Measurements from ENCODE around the gene KRT77.
"Not testable (repeated sequence)": the region's sequence is repeated elsewhere in the genome, so short reads cannot be mapped to it uniquely, and the experiment has no call there.

The KRT77 gene

DNA sequence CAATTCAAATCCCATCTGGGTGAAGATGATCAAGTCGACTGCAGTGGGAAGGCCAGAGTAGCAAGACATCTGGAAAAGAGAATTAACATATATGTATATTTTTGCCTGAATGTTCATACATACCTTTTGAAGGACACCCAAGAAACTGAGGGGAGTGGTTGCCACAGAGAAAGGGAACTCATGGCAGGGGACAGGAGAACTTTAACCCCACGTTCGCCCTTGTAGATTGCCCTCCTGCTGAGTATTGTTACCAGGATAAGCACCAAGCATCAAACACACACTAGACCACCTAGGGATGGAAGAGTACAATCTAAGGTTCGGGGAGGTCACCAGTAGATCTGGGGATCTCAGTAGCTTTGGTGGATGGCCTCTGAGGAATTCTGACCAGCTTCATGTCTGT, 32.8 kb downstream of the KRT77 start:
- H3K9me3 ChIP-seq (ENCODE audit: control insufficient read depth, insufficient read depth, low read length): no peaks in the 10 kb centered on the region
- no peaks in the 10 kb centered on the region for H3K36me3 ChIP-seq (ENCODE audit: control insufficient read depth, insufficient read depth, low read length)
- no peaks in the 10 kb centered on the region for H3K4me1 ChIP-seq (ENCODE audit: control insufficient read depth, insufficient read depth, low read length)
- no peak for DNase-seq (ENCODE audit: low read depth, low spot score)
- H3K4me3 ChIP-seq (ENCODE audit: low read length): no peak overlapping the region
- no peak overlapping the region for H3K27ac ChIP-seq (ENCODE audit: low read length)
- no peaks in the 10 kb centered on the region for H3K27me3 ChIP-seq (ENCODE audit: control insufficient read depth, insufficient read depth, low read length)
- WGBS (ENCODE audit: insufficient coverage, insufficient read length): no CpG with 5 or more reads among the region's 4 CpGs

DNA sequence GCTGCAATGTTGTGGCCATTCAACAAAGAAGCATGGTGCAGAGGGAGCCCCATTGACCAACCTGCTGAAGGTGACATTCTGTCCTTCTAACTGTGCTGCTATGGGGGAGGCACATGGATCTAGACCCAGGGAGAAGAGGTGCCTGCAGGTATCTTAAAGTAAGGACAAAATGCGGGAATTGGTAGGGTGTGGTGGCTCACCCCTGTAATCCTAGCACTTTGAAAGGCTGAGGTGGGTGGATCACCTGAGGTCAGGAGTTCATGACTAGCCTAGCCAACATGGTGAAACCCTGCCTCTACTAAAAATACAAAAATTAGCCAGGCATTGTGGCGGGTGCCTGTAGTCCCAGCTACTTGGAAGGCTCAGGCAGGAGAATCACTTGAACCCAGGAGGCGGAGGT, 33.4 kb downstream of the KRT77 start:
- H3K27me3 ChIP-seq (ENCODE audit: control insufficient read depth, insufficient read depth, low read length): not testable (repeated sequence)
- no CpG with 5 or more reads among the region's 3 CpGs for WGBS (ENCODE audit: insufficient coverage, insufficient read length)

DNA sequence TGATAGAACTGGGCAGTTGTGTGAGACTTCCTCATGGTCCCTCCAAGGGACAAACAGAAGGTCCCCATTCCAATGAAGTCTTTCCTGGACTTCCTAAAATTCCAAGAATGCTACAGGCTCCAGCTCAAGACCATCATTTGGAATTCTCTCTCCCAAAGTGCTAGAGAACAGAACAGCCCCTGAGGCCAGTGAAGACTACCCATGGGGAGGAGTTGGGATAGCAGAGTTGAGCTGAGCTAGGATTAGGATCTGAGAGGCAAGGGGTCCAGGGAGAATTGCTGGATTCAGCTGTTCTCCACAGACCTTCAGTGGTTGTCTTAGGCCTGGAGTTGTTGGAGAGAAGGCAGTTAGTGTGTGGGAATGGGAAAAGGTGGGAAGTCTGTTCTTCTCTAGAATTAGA, 33.9 kb downstream of the KRT77 start:
- H3K36me3 ChIP-seq (ENCODE audit: control insufficient read depth, insufficient read depth, low read length): no peaks in the 10 kb centered on the region
- DNase-seq (ENCODE audit: low read depth, low spot score): no peak
- no peak overlapping the region for H3K4me3 ChIP-seq (ENCODE audit: low read length)
- H3K27ac ChIP-seq (ENCODE audit: low read length): no peak overlapping the region
- H3K27me3 ChIP-seq (ENCODE audit: control insufficient read depth, insufficient read depth, low read length): no peaks in the 10 kb centered on the region
- no peaks in the 10 kb centered on the region for H3K4me1 ChIP-seq (ENCODE audit: control insufficient read depth, insufficient read depth, low read length)
- no peaks in the 10 kb centered on the region for H3K9me3 ChIP-seq (ENCODE audit: control insufficient read depth, insufficient read depth, low read length)

More for the DNA sequence above, 33.4 kb downstream of the KRT77 start:
- H3K36me3 ChIP-seq (ENCODE audit: control insufficient read depth, insufficient read depth, low read length); H3K9me3 ChIP-seq (ENCODE audit: control insufficient read depth, insufficient read depth, low read length); DNase-seq (ENCODE audit: low read depth, low spot score); H3K27ac ChIP-seq (ENCODE audit: low read length); H3K4me1 ChIP-seq (ENCODE audit: control insufficient read depth, insufficient read depth, low read length); H3K4me3 ChIP-seq (ENCODE audit: low read length): not testable (repeated sequence)

DNA sequence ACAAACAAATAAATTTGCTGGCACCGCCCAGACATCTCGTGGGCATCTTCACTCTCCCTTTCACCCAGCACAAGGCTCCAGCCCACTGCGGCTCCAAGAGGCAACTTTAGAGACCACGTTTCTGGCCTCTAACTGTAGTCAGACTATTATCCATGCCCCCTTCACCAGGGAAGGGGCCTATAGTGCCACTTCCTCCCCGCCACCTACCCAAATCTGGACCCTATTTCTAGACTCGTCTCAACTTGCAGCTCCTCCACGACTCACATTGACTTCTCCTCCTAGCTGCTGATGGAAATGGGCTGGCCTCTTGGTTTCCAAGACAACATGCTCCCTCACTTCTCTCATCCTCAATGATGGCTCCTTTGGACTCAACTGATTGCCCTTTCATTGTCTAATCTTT, 35.4 kb downstream of the KRT77 start:
- no peaks in the 10 kb centered on the region for H3K9me3 ChIP-seq (ENCODE audit: control insufficient read depth, insufficient read depth, low read length)
- H3K27ac ChIP-seq (ENCODE audit: low read length): no peak overlapping the region
- no peaks in the 10 kb centered on the region for H3K4me1 ChIP-seq (ENCODE audit: control insufficient read depth, insufficient read depth, low read length)
- H3K4me3 ChIP-seq (ENCODE audit: low read length): no peak overlapping the region
- H3K36me3 ChIP-seq (ENCODE audit: control insufficient read depth, insufficient read depth, low read length): no peaks in the 10 kb centered on the region
- whole genome bisulfite sequencing (ENCODE audit: insufficient coverage, insufficient read length): no CpG with 5 or more reads among the region's 7 CpGs
- DNase-seq (ENCODE audit: low read depth, low spot score): no peak
- H3K27me3 ChIP-seq (ENCODE audit: control insufficient read depth, insufficient read depth, low read length): no peaks in the 10 kb centered on the region

DNA sequence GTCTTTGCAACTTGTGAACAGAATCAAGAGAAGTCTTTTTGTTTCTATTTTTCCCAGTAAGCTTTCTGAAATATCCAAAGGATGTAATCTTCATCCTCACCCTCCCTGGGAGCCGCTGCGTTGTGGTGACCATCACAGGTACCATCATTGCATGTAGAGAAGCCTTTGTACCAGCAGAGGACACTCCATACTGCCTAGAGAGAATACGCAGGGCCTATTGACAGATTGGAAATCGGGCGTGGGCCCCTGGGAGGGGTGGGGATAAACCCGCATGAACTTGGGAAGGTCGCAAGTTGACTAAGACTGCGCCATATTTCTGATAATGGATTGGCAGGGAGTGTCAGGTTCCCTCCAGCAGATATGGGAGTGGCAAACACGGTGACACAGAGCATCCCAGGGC, 35.8 kb downstream of the KRT77 start:
- WGBS (ENCODE audit: insufficient coverage, insufficient read length): no CpG with 5 or more reads among the region's 9 CpGs
- no peak overlapping the region for H3K4me3 ChIP-seq (ENCODE audit: low read length)
- no peak overlapping the region for H3K27ac ChIP-seq (ENCODE audit: low read length)
- no peaks in the 10 kb centered on the region for H3K36me3 ChIP-seq (ENCODE audit: control insufficient read depth, insufficient read depth, low read length)
- DNase-seq (ENCODE audit: low read depth, low spot score): no peak
- H3K4me1 ChIP-seq (ENCODE audit: control insufficient read depth, insufficient read depth, low read length): no peaks in the 10 kb centered on the region
- H3K9me3 ChIP-seq (ENCODE audit: control insufficient read depth, insufficient read depth, low read length): no peaks in the 10 kb centered on the region
- no peaks in the 10 kb centered on the region for H3K27me3 ChIP-seq (ENCODE audit: control insufficient read depth, insufficient read depth, low read length)

DNA sequence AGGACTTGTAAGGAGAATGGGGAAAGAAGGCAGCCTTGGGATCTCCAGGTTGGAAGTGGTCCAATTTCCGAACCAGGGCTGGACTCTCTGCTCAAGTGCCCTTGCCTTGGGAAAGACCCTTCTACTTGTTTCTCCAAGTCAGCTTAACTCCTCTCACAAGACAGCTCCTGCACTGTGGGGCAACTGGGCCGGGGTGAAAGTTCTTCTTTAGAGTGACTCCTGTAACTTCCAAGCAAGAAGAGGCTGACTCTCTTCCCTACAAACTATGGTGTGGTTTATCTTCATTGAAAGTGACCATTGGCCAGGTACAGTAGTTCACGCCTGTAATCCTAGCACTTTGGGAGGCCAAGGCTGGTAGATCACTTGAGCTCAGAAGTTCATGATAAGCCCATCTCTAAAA, 36.9 kb downstream of the KRT77 start:
- Histone ChIP-seq H3K4me3 (ENCODE audit: low read length) (no peak overlapping the region), H3K9me3 (ENCODE audit: control insufficient read depth, insufficient read depth, low read length) (no peaks in the 10 kb centered on the region), H3K27me3 (ENCODE audit: control insufficient read depth, insufficient read depth, low read length) (no peaks in the 10 kb centered on the region), H3K27ac (ENCODE audit: low read length) (no peak overlapping the region), H3K4me1 (ENCODE audit: control insufficient read depth, insufficient read depth, low read length) (no peaks in the 10 kb centered on the region), H3K36me3 (ENCODE audit: control insufficient read depth, insufficient read depth, low read length) (no peaks in the 10 kb centered on the region)
- WGBS (ENCODE audit: insufficient coverage, insufficient read length): no CpG with 5 or more reads among the region's 3 CpGs
- no peak for DNase-seq (ENCODE audit: low read depth, low spot score)

DNA sequence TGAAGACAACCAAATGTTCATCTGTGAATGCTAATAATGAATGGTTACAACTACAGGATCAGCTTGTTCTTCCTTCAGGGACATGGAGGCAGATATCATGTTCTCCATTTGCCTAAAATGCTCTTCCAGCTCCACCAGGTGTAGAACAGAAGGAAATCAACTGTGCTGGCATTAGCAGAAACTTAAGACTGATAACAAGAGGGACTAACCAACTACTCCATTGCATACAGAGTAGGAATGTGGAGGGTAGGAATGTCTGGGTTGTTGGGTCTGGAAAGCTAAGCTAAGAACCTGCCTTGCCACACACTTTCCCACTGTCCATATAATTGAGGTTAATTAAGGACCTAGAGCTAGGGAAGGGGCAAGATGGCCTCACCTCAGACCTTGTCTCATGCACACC, 39.9 kb downstream of the KRT77 start:
- Histone ChIP-seq H3K9me3 (ENCODE audit: control insufficient read depth, insufficient read depth, low read length) (no peaks in the 10 kb centered on the region), H3K27me3 (ENCODE audit: control insufficient read depth, insufficient read depth, low read length) (no peaks in the 10 kb centered on the region), H3K36me3 (ENCODE audit: control insufficient read depth, insufficient read depth, low read length) (no peaks in the 10 kb centered on the region), H3K4me3 (ENCODE audit: low read length) (no peak overlapping the region), H3K4me1 (ENCODE audit: control insufficient read depth, insufficient read depth, low read length) (no peaks in the 10 kb centered on the region), H3K27ac (ENCODE audit: low read length) (no peak overlapping the region)
- DNase-seq (ENCODE audit: low read depth, low spot score): no peak

DNA sequence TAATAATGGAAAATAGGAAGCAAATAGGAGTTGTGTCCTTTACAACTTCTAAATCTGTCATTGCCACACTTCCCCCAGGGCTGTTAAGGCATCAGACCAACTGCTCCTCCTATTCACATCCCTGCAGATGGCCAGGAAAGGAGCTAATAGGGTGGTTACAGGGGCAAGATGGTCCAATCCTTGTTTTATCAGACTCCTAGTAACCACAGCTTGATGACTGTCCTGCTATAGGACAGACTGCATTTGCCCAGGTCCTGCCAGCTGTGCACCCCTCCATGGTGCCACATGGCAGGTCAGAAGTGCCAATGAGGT, 40.5 kb downstream of the KRT77 start:
- no peak overlapping the region for H3K4me3 ChIP-seq (ENCODE audit: low read length)
- H3K27ac ChIP-seq (ENCODE audit: low read length): no peak overlapping the region
- H3K4me1 ChIP-seq (ENCODE audit: control insufficient read depth, insufficient read depth, low read length): no peaks in the 10 kb centered on the region
- no peaks in the 10 kb centered on the region for H3K27me3 ChIP-seq (ENCODE audit: control insufficient read depth, insufficient read depth, low read length)
- no peaks in the 10 kb centered on the region for H3K36me3 ChIP-seq (ENCODE audit: control insufficient read depth, insufficient read depth, low read length)
- no peak for DNase-seq (ENCODE audit: low read depth, low spot score)
- H3K9me3 ChIP-seq (ENCODE audit: control insufficient read depth, insufficient read depth, low read length): no peaks in the 10 kb centered on the region

DNA sequence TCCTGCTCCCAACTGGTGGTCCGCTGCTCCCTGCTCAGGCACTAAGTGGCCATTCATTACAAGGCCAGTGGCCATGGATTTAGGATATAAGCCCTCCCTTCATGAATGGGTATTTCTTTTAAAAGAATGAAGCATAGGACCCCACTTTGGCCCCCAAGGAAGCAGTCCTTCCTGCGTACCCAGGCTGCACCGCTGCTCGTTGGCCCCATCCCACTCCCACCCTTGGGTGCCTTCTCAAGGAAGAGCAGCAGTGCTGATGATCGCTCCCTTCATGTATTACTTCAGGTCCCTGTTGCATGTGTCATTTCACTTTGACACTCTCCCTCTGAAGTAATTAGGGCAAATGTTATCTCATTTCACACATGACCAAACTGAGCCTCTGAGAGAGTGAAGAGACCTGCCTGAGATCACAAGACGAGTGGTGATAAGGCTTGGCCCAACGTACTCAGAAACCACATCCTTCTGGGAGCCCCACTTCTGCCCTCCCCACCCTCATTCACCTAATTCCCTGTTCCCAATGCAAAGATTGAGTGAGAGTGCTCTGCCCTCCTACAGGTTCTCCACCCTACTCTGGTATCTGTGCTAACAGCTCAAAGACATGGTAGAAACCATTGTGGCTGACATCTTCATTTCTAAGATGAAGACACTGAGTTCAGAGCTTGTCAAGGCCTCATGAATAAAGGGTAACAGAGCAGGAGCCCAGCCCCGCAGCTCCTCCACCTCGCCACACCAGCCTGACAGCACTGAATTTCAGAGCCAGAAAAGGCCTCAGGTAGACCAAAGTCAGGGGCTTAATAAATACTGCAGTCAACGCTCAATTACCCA, 41.0 kb downstream of the KRT77 start:
- Histone ChIP-seq H3K36me3 (ENCODE audit: control insufficient read depth, insufficient read depth, low read length) (no peaks in the 10 kb centered on the region), H3K4me1 (ENCODE audit: control insufficient read depth, insufficient read depth, low read length) (no peaks in the 10 kb centered on the region), H3K27ac (ENCODE audit: low read length) (no peak overlapping the region), H3K9me3 (ENCODE audit: control insufficient read depth, insufficient read depth, low read length) (no peaks in the 10 kb centered on the region), H3K4me3 (ENCODE audit: low read length) (no peak overlapping the region), H3K27me3 (ENCODE audit: control insufficient read depth, insufficient read depth, low read length) (no peaks in the 10 kb centered on the region)
- DNase-seq (ENCODE audit: low read depth, low spot score): no peak
- no CpG with 5 or more reads among the region's 10 CpGs for WGBS (ENCODE audit: insufficient coverage, insufficient read length)

DNA sequence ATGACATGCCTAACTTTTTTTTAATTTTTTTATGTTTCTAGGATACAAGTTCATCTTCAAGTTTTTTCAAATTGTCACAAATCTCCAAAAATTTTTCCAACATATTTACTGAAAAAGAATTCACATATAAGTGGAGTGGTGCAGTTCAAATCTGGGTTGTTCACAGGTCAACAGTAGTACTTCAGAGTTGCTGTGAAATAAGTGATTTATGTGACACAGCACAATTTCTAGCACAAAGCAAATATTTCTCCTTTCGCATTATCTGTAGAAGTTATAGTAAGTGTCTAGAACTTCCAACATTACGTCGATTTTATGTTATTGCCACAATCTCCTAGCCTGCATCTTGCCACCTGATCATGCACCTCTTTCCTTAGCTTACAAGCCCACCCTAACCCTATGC, 41.7 kb downstream of the KRT77 start:
- no peaks in the 10 kb centered on the region for H3K9me3 ChIP-seq (ENCODE audit: control insufficient read depth, insufficient read depth, low read length)
- no CpG with 5 or more reads among the region's 3 CpGs for WGBS (ENCODE audit: insufficient coverage, insufficient read length)
- H3K36me3 ChIP-seq (ENCODE audit: control insufficient read depth, insufficient read depth, low read length): no peaks in the 10 kb centered on the region
- H3K27me3 ChIP-seq (ENCODE audit: control insufficient read depth, insufficient read depth, low read length): no peaks in the 10 kb centered on the region
- H3K4me3 ChIP-seq (ENCODE audit: low read length): no peak overlapping the region
- H3K4me1 ChIP-seq (ENCODE audit: control insufficient read depth, insufficient read depth, low read length): no peaks in the 10 kb centered on the region
- no peak for DNase-seq (ENCODE audit: low read depth, low spot score)
- H3K27ac ChIP-seq (ENCODE audit: low read length): no peak overlapping the region

DNA sequence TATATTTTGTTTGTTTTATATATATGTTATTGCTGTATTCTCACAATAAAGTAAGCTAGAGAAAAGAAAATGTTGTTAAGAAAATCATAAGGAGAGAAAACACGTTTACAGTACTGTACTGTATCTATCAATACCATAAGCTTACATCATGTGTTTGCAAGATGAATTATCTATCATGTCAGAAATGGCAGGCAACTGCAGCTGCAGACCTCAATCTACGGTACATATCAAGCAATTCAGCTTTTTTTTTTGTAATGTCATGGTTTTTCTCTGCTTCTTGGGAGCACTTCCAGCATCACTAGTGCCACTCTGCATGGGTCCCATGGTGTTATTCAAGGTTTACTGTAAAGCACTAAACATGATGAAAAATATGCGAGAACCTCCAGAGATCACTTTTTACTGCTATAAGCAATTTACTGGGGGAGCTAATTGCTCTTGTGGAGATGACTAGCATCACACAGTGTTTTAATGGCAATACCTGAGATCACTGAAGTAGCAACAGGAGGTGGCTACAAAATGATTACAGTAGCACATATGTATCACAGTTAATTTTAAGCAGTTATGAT, 42.3 kb downstream of the KRT77 start:
- DNase-seq (ENCODE audit: low read depth, low spot score): no peak
- no CpG with 5 or more reads among the region's 3 CpGs for WGBS (ENCODE audit: insufficient coverage, insufficient read length)
- Histone ChIP-seq H3K9me3 (ENCODE audit: control insufficient read depth, insufficient read depth, low read length) (no peaks in the 10 kb centered on the region), H3K4me1 (ENCODE audit: control insufficient read depth, insufficient read depth, low read length) (no peaks in the 10 kb centered on the region), H3K36me3 (ENCODE audit: control insufficient read depth, insufficient read depth, low read length) (no peaks in the 10 kb centered on the region), H3K27me3 (ENCODE audit: control insufficient read depth, insufficient read depth, low read length) (no peaks in the 10 kb centered on the region), H3K4me3 (ENCODE audit: low read length) (no peak overlapping the region), H3K27ac (ENCODE audit: low read length) (no peak overlapping the region)

All from iPS DF 6.9 (cell line).